IgD-negative memory B cell (primary cell): ENCODE data around the gene ILF2. TPM values are rescaled to one million over a fixed set of nuclear protein-coding genes. Genes with fewer than 3 reads are reported as not detected.
A peak's percentile ranks its signal among the peaks of the same experiment; 100 is the strongest.
"Not testable (repeated sequence)": the region's sequence is repeated elsewhere in the genome, so short reads cannot be mapped to it uniquely, and the experiment has no call there.

ENCODE experiments used
- H3K27ac Mint-ChIP-seq, 3 donors: one replicate each; pipeline ENCODE4 v1.8.0; 2020 to 2022; ENCODE audit warnings: mild to moderate bottlenecking in 3 of 3, mixed read lengths in 3 of 3, moderate library complexity in 1 of 3
- H3K27me3 Mint-ChIP-seq: one replicate; pipeline ENCODE4 v1.8.0; 2021; ENCODE audit warnings: mixed read lengths
- H3K36me3 Mint-ChIP-seq: one replicate; pipeline ENCODE4 v1.8.0; 2020; ENCODE audit warnings: mild to moderate bottlenecking, mixed read lengths
- H3K4me1 Mint-ChIP-seq, 3 donors: one replicate each; pipeline ENCODE4 v1.8.0; 2020 to 2022; ENCODE audit warnings: mixed read lengths in 3 of 3, mild to moderate bottlenecking in 1 of 3
- H3K4me3 Mint-ChIP-seq, 4 donors: one replicate each; pipeline ENCODE4 v1.8.0; 2020 to 2022; ENCODE audit warnings: mild to moderate bottlenecking in 4 of 4, mixed read lengths in 4 of 4, moderate library complexity in 3 of 4
- H3K9me3 Mint-ChIP-seq, 3 donors: one replicate each; pipeline ENCODE4 v1.8.0; 2020 to 2021; ENCODE audit warnings: mixed read lengths in 3 of 3, mild to moderate bottlenecking in 1 of 3
- polyA plus RNA-seq: library from polyadenylated mRNA; unstranded; fragments of 300-500 nt; fragmentation: Illumina TruSeq; gene quantifications from one replicate; pipeline ENCODE4 v1.2.3, GENCODE V29; 2021

Gene ILF2
- 106 TPM for polyA plus RNA-seq

DNA sequence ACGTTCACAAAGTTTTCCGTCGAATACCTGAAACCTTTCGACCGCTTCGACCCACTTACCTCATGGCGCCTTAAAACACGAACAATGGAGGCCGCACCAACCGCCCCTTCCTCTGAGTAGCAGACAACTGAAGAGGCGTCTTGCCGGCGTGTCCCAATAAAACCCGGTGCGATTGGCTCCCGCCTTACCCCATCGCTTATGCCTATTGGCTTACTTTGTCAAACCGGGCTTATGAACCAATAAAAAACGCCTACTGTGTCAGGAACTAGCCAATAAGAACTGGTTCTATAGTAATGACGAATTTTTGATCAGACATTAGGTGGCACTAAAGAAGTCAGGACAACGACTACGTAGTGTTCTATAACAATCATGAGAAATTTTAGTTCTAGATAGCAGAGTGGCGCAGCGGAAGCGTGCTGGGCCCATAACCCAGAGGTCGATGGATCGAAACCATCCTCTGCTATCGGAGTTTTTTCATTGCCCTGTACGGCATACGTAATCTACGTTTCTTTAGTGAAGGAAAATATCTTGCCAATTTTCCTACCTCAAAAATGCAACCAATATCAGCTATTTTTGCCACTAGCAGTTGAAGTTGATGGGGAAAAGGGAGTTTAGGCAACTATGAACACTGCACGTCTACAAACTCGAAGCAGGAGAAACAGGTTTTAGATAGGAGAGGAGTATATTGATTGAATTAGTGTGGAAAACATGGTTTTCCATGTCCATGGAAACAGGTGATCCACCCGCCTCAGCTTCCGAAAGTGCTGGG is at the start of gene ILF2:
TSS of gene ILF2 (minus strand) at position 135 of the 769 bp plus-strand sequence. CDS start at position 64, 71 bp downstream.
- Mint-ChIP-seq H3K27me3 (no peaks in the 10 kb centered on the region), H3K4me1 (peaks cover 0 to 18% (median 9%) of the 10 kb centered on the region in 3 donors), H3K27ac (peak within 1 kb of the TSS in 1 of 3 donors; percentile 91), H3K4me3 (no peak within 1 kb of the TSS), H3K36me3 (no peaks in the 10 kb centered on the region), H3K9me3 (no peaks in the 10 kb centered on the region)

DNA sequence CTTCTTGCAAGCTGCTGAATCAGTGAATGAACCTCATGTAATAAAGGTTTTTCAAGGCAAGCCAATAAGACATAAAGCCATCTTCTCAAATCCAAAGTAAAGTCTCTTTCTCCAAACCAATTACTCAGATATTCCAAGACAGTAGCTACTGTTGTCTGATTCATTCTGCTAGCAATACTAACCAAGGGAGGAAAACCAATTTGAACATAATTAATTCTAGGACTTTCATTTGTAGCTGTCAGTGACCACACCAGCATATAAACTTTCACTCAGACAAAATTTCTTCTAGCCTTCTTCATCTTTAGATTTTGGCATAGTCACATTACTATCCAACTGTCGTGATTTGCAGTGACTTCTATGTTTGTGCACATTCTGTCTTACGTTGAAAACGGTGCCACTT is 46.5 kb upstream of the ILF2 start:
- H3K36me3 Mint-ChIP-seq: no peaks in the 10 kb centered on the region
- no peak overlapping the region for H3K27ac Mint-ChIP-seq
- peaks cover 5% of the 10 kb centered on the region for H3K27me3 Mint-ChIP-seq
- no peak overlapping the region for H3K4me3 Mint-ChIP-seq
- H3K4me1 Mint-ChIP-seq: peaks cover 0 to 4% (median 0%) of the 10 kb centered on the region in 3 donors
- no peaks in the 10 kb centered on the region for H3K9me3 Mint-ChIP-seq

DNA sequence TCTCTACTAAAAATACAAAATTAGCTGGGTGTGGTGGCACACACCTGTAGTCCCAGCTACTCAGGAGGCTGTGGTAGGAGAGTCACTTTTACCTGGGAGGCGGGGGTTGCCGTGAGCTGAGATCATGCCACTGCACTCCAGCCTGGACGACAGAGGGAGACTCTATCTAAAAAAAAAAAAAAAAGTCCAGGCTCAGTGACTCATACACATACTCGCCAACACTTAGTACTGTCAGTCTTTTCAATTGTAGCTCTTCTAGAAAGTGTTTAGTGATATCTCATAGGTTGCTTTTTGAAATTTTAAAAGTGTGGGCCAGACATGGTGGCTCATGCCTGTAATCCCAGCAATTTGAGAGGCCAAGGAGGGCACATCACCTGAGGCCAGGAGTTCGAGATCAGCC is 45.4 kb upstream of the ILF2 start:
- H3K27ac Mint-ChIP-seq, H3K4me1 Mint-ChIP-seq, H3K27me3 Mint-ChIP-seq, H3K36me3 Mint-ChIP-seq, H3K9me3 Mint-ChIP-seq, H3K4me3 Mint-ChIP-seq: not testable (repeated sequence)

DNA sequence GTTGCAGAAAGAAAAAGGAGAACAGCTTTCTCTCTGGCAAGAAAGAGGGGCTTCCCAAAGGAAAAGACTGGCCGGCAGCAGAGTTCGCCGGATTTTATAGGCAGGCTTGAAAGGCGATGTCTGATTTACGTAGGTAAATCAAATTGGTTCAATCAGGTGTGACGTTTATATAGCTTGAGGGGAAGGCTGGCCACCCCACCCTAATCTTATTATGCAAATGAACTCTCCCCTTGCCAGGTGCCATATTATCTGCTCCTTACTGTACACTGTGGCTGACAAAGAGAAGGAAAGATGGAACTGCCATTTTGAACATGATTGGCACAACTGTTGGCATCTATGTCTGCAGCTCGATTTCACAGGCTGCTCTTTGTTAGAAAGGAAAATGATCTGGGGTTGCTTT is 40.2 kb upstream of the ILF2 start:
- Mint-ChIP-seq H3K4me3 (no peak overlapping the region), H3K4me1 (peaks cover 0 to 2% (median 0%) of the 10 kb centered on the region in 3 donors), H3K27me3 (peaks cover 12% of the 10 kb centered on the region), H3K27ac (no peak overlapping the region), H3K9me3 (no peaks in the 10 kb centered on the region), H3K36me3 (peaks cover 1% of the 10 kb centered on the region)

DNA sequence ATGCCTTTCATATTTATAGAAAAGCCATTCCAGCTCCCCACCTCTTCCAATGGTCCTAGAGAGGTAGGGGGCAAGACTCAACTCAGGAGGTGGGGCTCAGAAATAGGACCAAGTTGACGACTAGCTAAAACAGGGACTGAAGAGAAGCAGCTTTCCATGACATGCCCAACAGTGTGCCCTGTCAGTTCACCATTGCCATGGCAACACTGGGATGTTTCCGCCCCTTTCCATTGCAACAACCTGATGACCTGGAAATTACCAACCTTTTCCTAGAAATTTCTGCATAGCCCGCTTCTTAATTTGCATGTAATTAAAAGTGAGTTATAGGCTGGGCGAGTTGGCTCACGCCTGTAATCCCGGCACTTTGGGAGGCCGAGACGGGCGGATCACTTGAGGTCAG is 34.7 kb upstream of the ILF2 start:
- no peak overlapping the region for H3K27ac Mint-ChIP-seq
- H3K27me3 Mint-ChIP-seq: no peaks in the 10 kb centered on the region
- peaks cover 1% of the 10 kb centered on the region for H3K36me3 Mint-ChIP-seq
- no peak overlapping the region for H3K4me3 Mint-ChIP-seq
- no peaks in the 10 kb centered on the region for H3K9me3 Mint-ChIP-seq
- H3K4me1 Mint-ChIP-seq: no peaks in the 10 kb centered on the region

DNA sequence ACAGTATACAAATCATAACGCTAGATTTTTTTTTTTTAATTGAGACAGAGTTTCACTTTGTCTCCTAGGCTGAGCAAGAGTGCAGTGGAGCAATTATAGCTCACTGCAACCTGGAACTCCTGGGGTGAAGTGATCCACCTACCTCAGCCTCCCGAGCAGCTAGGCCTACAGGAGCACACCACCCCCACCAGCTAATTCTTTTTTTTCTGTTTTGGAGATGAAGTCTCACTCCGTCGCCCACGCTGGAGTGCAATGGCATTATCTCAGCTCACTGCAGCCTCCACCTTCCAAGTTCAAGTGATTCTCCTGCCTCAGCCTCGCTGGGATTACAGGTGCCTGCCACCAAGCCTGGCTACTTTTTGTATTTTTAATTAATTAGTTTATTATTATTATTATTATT is 29.0 kb upstream of the ILF2 start:
- no peak overlapping the region for H3K27ac Mint-ChIP-seq
- H3K36me3 Mint-ChIP-seq: no peaks in the 10 kb centered on the region
- no peaks in the 10 kb centered on the region for H3K9me3 Mint-ChIP-seq
- peaks cover 7% of the 10 kb centered on the region for H3K27me3 Mint-ChIP-seq
- H3K4me1 Mint-ChIP-seq: no peaks in the 10 kb centered on the region
- H3K4me3 Mint-ChIP-seq: no peak overlapping the region

DNA sequence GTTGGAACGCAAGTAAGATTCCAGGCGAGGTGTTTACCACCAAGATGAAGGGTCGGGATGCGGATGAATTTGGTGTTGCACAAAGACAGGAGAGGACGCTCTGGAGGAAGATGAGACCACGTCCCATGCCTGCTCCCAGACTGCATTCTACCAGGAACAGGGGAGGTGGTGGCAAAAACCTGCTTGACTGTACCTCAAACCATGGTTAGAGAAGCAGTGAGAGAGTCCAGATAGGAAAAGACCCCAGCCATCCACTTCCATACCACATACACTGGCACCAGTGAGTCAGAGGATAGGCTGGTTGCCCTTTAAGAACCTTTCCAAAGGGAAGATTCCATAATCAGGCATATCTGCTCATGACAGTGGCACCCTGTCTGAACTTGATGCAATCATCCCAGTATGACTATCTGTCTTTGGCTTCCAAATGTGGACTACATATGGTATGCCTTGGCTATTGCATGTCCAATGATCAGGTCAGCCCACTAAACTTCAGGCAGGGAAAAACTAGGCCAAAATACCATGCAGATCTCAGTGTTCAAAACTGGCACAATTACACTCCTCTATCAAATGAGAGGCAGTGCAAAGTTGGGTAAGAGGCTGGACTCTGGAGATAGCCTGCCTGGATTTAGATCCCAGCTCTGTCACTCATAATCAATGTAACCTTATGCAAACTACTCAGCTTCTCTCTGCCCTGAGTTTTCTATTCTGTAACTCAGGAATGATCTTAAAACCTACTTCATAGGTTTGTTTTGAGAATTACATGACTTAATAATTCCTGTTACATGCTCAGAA is 28.3 kb upstream of the ILF2 start:
- no peak overlapping the region for H3K27ac Mint-ChIP-seq
- H3K4me3 Mint-ChIP-seq: no peak overlapping the region
- H3K9me3 Mint-ChIP-seq: no peaks in the 10 kb centered on the region
- no peaks in the 10 kb centered on the region for H3K4me1 Mint-ChIP-seq
- H3K27me3 Mint-ChIP-seq: peaks cover 7% of the 10 kb centered on the region
- H3K36me3 Mint-ChIP-seq: no peaks in the 10 kb centered on the region

DNA sequence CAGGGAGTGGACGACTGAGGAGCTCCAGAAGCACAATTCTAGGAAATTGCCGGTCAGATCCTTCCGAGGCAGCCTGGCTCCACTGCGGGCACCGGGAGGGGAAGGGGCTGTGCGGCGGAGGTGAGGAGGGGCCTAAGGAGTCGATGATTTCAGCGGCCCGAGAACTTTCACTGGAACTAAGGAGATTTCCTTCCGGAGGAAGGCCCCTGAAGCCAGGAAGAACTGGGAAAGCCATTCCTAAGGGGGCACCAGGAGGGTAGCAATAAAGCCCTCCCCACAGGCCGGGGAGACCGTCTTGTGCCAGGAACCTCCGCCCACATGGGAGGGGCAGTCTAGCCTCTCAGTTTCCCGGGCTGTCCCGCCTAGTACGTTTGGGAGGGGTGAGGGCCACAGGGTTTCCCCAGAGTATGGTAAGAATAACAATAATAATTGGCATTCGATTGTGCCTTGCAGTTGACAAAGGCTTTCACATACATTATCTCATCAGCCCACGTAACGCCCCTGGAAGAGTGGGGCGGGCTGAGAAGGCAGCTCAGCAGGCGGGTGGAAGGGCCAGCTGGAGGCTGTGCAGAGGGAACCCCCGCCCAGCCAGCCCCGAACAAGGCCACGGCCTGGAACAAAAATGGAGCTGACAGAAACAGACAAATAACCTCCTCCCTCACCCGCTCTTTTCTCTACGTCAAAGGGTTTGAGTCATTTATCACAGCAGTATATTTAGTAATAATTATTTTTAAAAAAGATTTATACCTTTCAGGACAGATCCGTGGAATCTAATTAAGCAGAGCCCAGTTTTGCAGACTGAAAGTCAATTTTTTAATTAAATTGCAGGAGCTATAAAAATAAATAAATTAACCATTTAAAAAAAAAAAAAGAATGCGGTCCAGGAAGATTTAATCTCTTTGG is 27.5 kb upstream of the ILF2 start:
- H3K4me1 Mint-ChIP-seq: no peaks in the 10 kb centered on the region
- peaks cover 7% of the 10 kb centered on the region for H3K27me3 Mint-ChIP-seq
- H3K4me3 Mint-ChIP-seq: peak overlapping the region in 1 of 4 donors; percentile 38
- H3K27ac Mint-ChIP-seq: peak overlapping the region in 1 of 3 donors; percentile 73
- H3K9me3 Mint-ChIP-seq: no peaks in the 10 kb centered on the region
- no peaks in the 10 kb centered on the region for H3K36me3 Mint-ChIP-seq

DNA sequence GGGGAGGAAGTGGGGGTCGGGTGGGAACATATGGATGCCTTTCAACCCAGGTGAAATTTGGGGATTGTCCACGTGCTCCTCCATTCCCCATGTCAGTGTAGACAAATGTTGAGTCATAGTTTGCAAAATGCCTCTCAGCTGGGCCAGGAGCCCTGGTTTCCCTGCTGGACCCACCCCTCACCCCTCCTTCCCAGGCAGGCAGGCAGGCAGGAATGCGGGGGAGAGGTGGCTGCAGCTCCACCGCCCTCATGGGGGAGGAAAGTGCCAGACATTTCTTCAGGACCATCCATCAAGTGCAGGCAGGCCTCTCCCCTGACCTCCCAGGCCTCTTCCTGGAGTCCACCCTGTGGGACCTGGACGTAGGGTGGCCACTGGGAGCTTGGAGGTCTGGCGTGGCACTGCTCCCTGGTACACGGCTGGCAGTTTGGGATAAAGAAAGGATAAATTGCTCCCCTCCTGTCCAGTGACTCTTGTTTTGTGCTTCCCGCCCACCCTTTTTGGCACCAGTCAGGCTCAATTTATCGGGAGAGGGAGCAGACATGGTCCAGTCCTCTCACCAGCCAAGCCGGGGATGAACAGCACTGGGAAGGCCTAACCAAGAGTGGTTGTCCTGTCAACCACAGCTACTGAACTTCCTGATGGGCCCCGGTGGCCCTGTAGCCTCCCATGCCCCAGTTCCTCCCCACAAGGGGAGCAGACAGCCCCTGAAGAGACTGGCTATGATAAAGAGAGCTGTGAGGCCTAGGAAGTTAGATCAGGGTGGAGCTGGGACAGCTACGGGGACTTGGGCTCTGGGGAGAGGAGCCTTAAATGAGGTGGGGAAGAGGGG is 26.6 kb upstream of the ILF2 start:
- peaks cover 7% of the 10 kb centered on the region for H3K27me3 Mint-ChIP-seq
- H3K36me3 Mint-ChIP-seq: no peaks in the 10 kb centered on the region
- peak overlapping the region in 1 of 3 donors; percentile 73 for H3K27ac Mint-ChIP-seq
- H3K4me3 Mint-ChIP-seq: peak overlapping the region in 1 of 4 donors; percentile 38
- H3K4me1 Mint-ChIP-seq: no peaks in the 10 kb centered on the region
- H3K9me3 Mint-ChIP-seq: no peaks in the 10 kb centered on the region

DNA sequence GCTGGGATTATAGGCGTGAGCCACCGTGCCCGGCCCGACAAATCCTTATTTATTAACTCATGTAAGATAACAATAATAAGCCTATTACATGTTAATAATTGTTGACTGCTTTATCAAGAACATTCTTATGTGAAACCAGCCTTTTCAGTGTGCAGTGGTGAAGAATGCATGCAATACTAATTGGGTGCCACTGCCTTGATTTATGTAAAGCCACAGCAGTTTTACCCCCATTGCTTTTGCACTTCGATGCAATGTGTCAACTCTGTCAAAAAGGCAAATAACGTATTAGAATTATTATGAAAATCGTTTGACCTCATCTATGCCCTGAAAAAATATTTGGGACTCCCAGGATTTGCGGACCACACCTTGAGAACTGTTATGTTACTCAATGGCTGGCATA is 25.9 kb upstream of the ILF2 start:
- H3K36me3 Mint-ChIP-seq: no peaks in the 10 kb centered on the region
- H3K4me3 Mint-ChIP-seq: no peak overlapping the region
- no peaks in the 10 kb centered on the region for H3K9me3 Mint-ChIP-seq
- H3K4me1 Mint-ChIP-seq: no peaks in the 10 kb centered on the region
- no peak overlapping the region for H3K27ac Mint-ChIP-seq
- H3K27me3 Mint-ChIP-seq: peaks cover 7% of the 10 kb centered on the region

DNA sequence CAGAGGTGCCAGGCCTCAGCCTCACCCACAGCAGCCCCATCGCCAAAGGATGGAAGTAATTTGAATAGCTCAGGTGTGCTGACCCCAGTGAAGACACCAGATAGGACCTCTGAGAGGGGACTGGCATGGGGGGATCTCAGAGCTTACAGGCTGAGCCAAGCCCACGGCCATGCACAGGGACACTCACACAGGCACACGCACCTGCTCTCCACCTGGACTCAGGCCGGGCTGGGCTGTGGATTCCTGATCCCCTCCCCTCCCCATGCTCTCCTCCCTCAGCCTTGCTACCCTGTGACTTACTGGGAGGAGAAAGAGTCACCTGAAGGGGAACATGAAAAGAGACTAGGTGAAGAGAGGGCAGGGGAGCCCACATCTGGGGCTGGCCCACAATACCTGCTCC is 22.7 kb upstream of the ILF2 start:
- H3K4me3 Mint-ChIP-seq: peak overlapping the region in 1 of 4 donors; percentile 68
- no peak overlapping the region for H3K27ac Mint-ChIP-seq
- no peaks in the 10 kb centered on the region for H3K36me3 Mint-ChIP-seq
- H3K4me1 Mint-ChIP-seq: peaks cover 0 to 2% (median 0%) of the 10 kb centered on the region in 3 donors
- no peaks in the 10 kb centered on the region for H3K9me3 Mint-ChIP-seq
- peaks cover 7% of the 10 kb centered on the region for H3K27me3 Mint-ChIP-seq

DNA sequence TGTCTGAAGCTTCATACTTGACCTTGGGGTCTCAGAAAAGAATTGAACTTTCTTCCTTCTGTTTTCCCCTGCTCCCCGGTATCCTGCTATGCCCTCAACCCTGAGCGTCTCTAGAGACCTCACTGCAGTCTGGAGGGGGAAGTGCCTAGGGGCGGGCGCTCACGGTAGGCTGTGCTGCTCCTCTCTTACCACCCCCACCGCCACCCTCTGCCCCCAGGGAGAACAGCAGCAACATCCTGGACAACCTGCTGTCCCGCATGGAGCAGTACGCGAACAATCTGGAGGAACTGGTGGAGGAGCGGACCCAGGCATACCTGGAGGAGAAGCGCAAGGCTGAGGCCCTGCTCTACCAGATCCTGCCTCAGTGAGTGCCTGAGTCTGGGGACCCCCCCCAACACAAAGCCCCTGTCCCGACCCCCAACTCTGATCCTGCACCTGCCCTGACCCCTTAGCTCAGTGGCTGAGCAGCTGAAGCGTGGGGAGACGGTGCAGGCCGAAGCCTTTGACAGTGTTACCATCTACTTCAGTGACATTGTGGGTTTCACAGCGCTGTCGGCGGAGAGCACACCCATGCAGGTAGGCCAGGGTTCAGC is 18.0 kb upstream of the ILF2 start:
- Mint-ChIP-seq H3K27ac (no peak overlapping the region), H3K27me3 (peaks cover 2% of the 10 kb centered on the region), H3K4me1 (peaks cover 0 to 7% (median 0%) of the 10 kb centered on the region in 3 donors), H3K9me3 (no peaks in the 10 kb centered on the region), H3K4me3 (no peak overlapping the region), H3K36me3 (no peaks in the 10 kb centered on the region)

DNA sequence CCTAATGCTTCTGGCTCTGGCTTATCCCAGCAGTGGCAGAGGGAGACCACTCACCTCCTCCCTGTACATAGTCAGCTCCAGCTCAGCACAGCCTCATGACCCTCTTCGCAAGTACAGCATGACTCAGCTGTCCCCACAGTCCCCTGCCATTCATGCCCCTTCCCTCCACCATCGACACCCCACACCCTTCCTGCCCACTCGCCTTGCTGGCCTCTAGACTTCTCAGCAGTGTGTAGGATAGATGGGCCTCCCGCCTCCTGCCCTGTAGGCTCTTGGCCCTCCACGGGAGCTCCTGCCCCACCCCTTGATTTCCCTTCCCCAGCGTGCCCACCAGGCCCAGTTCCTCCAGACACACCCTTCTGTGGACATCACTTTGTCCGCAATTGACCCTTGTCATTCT is 17.5 kb upstream of the ILF2 start:
- no peak overlapping the region for H3K27ac Mint-ChIP-seq
- H3K4me3 Mint-ChIP-seq: no peak overlapping the region
- peaks cover 5% of the 10 kb centered on the region for H3K27me3 Mint-ChIP-seq
- no peaks in the 10 kb centered on the region for H3K36me3 Mint-ChIP-seq
- no peaks in the 10 kb centered on the region for H3K9me3 Mint-ChIP-seq
- H3K4me1 Mint-ChIP-seq: peaks cover 0 to 7% (median 0%) of the 10 kb centered on the region in 3 donors
